Dendritic cell treated with granulocyte-macrophage colony-stimulating factor and Interleukin-4, amounts not matched to agents 40 ng/mL and 50 ng/mL, for 4 days (primary cell): ENCODE results near the gene ENTR1.

Experiments used
- H3K27ac Mint-ChIP-seq: one replicate; pipeline ENCODE4 v1.8.0; 2022; ENCODE audit warnings: mild to moderate bottlenecking, mixed read lengths
- H3K27me3 Mint-ChIP-seq: one replicate; pipeline ENCODE4 v1.8.0; 2022; ENCODE audit warnings: mild to moderate bottlenecking, mixed read lengths
- H3K36me3 Mint-ChIP-seq: one replicate; pipeline ENCODE4 v1.8.0; 2022; ENCODE audit warnings: low read depth, mixed read lengths
- H3K4me1 Mint-ChIP-seq: one replicate; pipeline ENCODE4 v1.8.0; 2022; ENCODE audit warnings: low read depth, mixed read lengths
- H3K4me3 Mint-ChIP-seq: one replicate; pipeline ENCODE4 v1.8.0; 2022; ENCODE audit warnings: mild to moderate bottlenecking, moderate library complexity, mixed read lengths
- H3K9me3 Mint-ChIP-seq: one replicate; pipeline ENCODE4 v1.8.0; 2022; ENCODE audit warnings: mixed read lengths
- intact Hi-C: fragments of 100-400 bp; cut with micrococcal nuclease; formaldehyde crosslinking; loops from one replicate; pipeline ENCODE4 v1.15.0; 2022

The ENTR1 gene

GRCh38 chr9:136357202-136357725 is 53.1 kb downstream of the ENTR1 start:
- Mint-ChIP-seq H3K4me3 (no peak overlapping the region), H3K9me3 (no peaks in the 10 kb centered on the region), H3K27me3 (no peaks in the 10 kb centered on the region), H3K4me1 (peaks cover 4% of the 10 kb centered on the region), H3K27ac (no peak overlapping the region), H3K36me3 (peaks cover 41% of the 10 kb centered on the region)
- intact Hi-C loops = no loop called here

DNA sequence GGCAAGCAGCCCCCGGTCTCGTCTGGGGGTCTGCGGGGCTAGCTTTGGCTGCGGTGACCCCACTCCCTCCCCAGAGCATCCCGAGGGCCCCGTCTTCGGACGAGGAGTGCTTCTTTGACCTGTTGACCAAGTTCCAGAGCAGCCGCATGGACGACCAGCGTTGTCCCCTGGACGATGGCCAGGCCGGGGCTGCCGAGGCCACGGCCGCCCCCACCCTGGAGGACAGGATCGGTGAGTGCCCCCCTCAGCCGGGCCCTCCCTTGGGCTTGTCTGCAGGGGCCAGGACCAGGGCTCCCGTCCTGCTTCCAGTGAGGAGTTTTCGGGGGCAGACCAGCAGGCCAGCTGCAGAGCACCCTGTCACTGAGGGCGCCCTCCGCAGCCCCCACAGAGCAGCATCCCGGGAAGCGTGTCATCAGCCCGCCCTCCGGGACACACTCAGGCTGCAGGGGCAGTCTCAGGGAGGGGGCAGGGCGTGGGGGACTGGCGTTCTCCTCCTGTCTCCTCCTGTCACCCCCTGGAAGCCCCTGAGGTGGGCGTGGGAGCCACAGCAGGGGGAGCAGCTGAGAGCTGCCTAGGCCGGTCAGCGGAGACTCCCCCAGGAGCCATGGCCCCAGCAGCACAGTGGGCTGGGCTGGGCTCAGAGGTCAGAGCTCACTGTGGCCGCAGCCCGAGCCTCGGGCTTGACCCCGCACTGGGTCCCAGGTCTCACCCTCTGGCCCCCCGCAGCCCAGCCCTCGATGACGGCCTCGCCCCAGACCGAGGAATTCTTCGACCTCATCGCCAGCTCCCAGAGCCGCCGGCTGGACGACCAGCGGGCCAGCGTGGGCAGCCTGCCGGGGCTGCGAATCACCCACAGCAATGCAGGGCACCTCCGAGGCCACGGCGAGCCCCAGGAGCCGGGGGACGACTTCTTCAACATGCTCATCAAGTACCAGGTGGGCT is 54.5 kb downstream of the ENTR1 start:
- Mint-ChIP-seq H3K27me3 (no peaks in the 10 kb centered on the region), H3K4me3 (no peak overlapping the region), H3K36me3 (peaks cover 27% of the 10 kb centered on the region), H3K9me3 (no peaks in the 10 kb centered on the region), H3K27ac (no peak overlapping the region), H3K4me1 (peaks cover 4% of the 10 kb centered on the region)
- intact Hi-C loops = no loop called here

GRCh38 chr9:136354592-136355085 is 55.8 kb downstream of the ENTR1 start:
- H3K36me3 Mint-ChIP-seq = peaks cover 17% of the 10 kb centered on the region
- intact Hi-C loops = no loop called here
- peaks cover 4% of the 10 kb centered on the region for H3K4me1 Mint-ChIP-seq
- no peaks in the 10 kb centered on the region for H3K9me3 Mint-ChIP-seq
- H3K27me3 Mint-ChIP-seq = no peaks in the 10 kb centered on the region
- no peak overlapping the region for H3K4me3 Mint-ChIP-seq
- H3K27ac Mint-ChIP-seq = peak overlapping the region; percentile 56

DNA sequence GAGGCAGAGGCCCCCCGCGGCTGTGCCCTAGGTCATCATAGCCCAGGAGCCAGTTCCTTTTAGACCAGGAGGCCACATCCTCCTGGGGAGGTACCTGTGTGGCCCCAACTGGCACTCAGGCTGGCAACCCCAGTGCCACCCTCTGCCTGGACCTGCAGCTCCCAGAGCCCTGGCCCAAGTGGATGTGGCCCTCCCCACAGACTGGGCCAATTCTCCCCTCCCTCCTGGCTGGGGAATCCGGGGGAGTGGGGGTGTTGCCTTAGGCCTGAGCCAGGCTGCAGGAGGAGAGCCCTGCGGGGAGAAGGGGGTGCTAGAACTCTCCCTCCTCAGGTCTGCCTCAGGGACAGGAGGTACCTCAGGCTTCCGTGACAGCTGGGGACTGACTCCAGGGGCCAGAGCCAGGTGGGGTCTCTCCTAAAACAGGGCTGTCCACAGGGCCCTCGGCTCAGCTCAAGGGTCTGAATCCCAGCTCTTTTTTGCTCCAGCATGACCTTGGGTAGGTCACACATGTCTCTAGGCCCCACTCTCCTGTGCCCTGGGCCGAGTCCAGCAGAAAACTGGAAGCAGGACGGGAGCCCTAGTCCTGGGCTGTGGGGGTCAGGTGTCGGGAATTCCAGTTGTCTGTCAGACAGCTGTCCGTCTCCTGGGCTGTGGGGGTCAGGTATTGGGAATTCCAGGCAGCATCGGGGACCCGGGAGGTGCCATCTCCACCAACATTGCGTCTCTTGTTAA is 56.5 kb downstream of the ENTR1 start:
- intact Hi-C loops = no loop called here
- peaks cover 4% of the 10 kb centered on the region for H3K4me1 Mint-ChIP-seq

DNA sequence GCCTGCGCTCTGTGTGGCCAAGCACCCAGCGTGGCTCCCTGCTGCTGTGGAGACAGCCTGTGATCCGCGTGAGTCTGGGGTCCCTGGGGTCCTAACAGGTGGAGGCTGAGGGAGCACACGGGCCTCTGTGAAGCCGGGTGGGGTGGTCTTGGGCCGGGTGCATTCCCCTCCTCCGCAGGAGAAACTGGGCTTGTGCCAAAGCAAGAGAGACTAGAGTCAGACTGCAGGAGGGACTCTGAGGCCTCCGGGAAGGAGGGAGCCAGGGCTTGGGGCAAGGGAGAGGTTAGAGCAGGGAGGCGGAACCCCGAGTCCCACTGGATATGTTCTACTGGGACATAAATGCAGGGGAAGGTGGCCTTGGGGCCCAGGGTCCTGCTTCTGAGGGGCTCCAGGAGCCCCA is 57.3 kb downstream of the ENTR1 start:
- Mint-ChIP-seq H3K4me3 (no peak overlapping the region), H3K27ac (no peak overlapping the region), H3K27me3 (no peaks in the 10 kb centered on the region), H3K9me3 (no peaks in the 10 kb centered on the region), H3K36me3 (peaks cover 10% of the 10 kb centered on the region), H3K4me1 (peaks cover 4% of the 10 kb centered on the region)
- intact Hi-C loops = no loop called here

More for the DNA sequence above, 56.5 kb downstream of the ENTR1 start:
- Mint-ChIP-seq H3K27me3 (no peaks in the 10 kb centered on the region), H3K27ac (peak overlapping the region; percentile 56), H3K4me3 (no peak overlapping the region), H3K36me3 (peaks cover 17% of the 10 kb centered on the region), H3K9me3 (no peaks in the 10 kb centered on the region)

DNA sequence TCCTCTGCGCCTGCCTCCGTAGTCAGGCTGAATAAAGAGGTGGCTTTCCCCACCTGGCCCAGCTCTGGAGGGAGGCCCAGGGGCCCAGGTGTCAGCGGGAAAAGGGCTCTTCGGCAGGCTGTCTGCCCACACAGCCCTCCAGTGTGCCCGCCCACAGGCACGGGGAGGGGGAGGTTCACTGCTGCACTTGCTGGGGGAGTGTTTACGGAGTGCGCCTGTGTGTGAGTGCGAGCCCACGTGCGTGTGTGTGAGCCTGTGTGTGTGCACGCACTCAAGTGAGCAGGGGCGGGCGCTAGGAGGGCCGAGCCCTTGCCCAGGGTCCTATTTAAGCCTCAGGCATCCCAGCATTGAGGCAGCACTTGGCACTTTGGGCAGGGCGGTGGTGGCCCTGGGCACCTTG is 57.7 kb downstream of the ENTR1 start:
- intact Hi-C loops = no loop called here
- H3K27ac Mint-ChIP-seq = no peak overlapping the region
- peaks cover 4% of the 10 kb centered on the region for H3K4me1 Mint-ChIP-seq
- H3K9me3 Mint-ChIP-seq = no peaks in the 10 kb centered on the region
- peaks cover 10% of the 10 kb centered on the region for H3K36me3 Mint-ChIP-seq
- no peak overlapping the region for H3K4me3 Mint-ChIP-seq
- H3K27me3 Mint-ChIP-seq = no peaks in the 10 kb centered on the region
